ENCODE data around the gene MAGEF1.
"Not testable (repeated sequence)": the region's sequence is repeated elsewhere in the genome, so short reads cannot be mapped to it uniquely, and the experiment has no call there.

MAGEF1 gene

DNA sequence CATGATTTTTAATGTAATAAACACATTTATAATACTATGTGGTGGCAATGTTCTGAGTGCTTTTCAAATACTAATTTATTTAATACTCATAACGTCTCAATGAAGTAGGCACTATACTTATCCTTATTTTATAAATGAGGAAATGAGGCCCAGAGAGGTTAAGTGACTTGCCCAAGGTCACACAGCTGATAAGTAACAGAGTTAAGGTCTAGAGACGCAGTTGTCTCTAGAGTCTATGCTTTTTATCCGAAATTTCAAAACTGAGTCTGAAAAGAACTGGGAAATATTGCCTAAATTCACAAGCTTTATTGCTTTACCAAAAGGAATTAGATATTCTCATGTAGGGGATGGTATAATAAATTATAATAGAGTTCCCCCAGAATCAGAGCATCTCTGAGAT, 31.4 kb upstream of the MAGEF1 start:
- DNase-seq (ENCODE audit: low read depth in 2 of 2, low spot score in 1 of 2) = no peak

- DNase-seq (ENCODE audit: low read depth in 2 of 2, low spot score in 1 of 2) = no peak
Observed at GRCh38 chr3:184742676-184743135, 30.8 kb upstream of the MAGEF1 start.

- no peak for DNase-seq (ENCODE audit: low read depth in 2 of 2, low spot score in 1 of 2)
Observed at GRCh38 chr3:184741798-184742675, 30.2 kb upstream of the MAGEF1 start.

- DNase-seq (ENCODE audit: low read depth in 2 of 2, low spot score in 1 of 2) = no peak
Observed at GRCh38 chr3:184741259-184741556, 29.3 kb upstream of the MAGEF1 start.

GRCh38 chr3:184740509-184741258, 28.8 kb upstream of the MAGEF1 start:
- DNase-seq (ENCODE audit: low read depth in 2 of 2, low spot score in 1 of 2) = no peak

DNA sequence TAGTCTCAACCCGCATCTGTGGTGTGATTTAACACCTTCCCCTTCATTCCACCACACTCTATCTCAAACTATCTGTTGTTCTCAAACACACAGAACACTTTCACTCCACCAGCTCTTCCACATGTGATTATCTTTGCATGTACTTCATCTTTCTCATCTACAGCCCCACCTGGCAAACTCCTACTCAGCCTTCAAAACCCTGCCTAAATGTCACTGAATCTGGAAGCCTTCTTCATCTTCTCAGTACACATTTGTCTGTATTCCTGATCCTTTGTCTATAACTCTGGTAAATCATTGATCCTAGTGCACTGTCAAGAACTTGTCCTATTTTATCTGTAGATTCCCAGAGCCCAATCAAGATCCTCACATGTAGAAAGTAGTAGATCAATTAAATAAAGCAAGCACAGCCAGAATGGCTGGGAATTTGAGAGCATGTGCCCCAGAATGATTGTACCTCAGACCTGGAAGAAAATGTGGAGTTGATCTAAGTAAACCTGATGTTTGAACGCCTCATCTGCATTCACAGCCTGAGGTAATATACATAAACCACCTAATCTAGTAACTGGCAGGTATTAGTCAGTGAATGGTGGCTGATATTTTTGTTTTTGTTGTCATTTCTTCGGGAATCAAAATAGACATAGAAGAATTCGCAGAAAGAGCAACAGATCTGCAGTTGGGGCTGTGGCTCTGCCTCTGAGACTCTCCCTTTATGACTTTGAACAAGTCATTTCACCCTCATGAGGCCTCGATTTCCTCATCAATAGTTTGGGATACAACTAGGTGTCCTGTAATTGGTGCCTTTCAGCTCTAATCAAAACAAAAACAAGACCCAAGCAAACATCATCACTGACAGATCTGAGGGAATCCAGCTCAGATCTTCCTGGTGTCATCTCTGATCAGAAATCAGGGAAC, 28.0 kb upstream of the MAGEF1 start:
- DNase-seq (ENCODE audit: low read depth in 2 of 2, low spot score in 1 of 2) = no peak

DNA sequence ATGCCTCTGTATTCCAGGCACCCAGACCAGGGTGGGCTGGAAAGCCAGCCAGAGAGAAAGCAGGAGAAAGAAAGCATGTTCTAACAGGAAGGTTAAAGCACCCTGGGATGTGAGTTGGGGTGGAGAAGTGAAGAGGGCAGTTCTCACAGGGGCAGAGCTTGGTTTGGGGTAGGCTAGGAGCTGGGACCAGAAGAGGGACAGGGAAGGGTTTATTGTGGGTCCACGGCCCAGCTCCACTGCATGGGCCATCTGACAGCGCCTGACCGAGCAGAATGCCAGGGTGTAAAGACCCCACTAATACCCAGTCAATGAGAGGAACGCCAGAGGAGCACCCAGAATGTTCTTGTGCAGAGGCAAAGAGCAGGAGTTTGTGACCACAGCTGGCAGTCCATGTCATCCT, 27.1 kb upstream of the MAGEF1 start:
- DNase-seq (ENCODE audit: low read depth in 2 of 2, low spot score in 1 of 2) = no peak

- DNase-seq (ENCODE audit: low read depth in 2 of 2, low spot score in 1 of 2) = no peak
Observed at GRCh38 chr3:184738506-184738890, 26.6 kb upstream of the MAGEF1 start.

GRCh38 chr3:184737641-184738505, 26.0 kb upstream of the MAGEF1 start:
- no peak for DNase-seq (ENCODE audit: low read depth in 2 of 2, low spot score in 1 of 2)

- no peak for DNase-seq (ENCODE audit: low read depth in 2 of 2, low spot score in 1 of 2)
Observed at GRCh38 chr3:184737063-184737462, 25.2 kb upstream of the MAGEF1 start.

GRCh38 chr3:184734903-184735701, 23.2 kb upstream of the MAGEF1 start:
- no peak for DNase-seq (ENCODE audit: low read depth in 2 of 2, low spot score in 1 of 2)

DNA sequence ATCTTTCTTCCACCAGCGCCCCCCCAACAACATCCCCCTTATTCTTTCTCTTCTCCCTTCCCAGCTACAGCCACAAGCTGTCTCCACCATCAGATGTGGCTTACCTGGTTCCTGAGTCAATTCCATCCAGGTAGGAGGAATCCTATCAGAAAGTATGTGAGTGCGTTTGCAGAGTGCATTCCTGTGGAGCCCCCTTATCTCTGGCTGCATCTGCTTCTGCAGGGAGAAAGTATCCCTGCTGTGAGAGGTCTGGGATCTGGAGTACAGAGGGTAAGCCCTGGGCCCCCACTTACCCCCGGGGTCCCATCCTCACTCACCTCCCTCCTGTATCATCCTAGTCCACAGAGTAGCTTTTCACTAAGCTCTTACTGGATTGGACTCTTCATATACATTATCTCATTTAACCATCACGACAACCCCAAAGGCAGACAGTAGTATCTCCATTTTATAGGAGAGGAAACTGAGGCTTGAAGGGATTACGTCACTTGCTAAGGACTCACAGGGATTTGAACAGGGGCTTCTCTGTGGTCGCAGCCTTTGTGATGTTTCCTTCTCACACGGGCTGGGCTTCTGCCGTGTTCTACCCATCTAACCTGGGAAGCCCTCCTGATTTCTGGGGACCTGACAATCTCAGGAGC, 22.2 kb upstream of the MAGEF1 start:
- no peak for DNase-seq (ENCODE audit: low read depth in 2 of 2, low spot score in 1 of 2)

DNA sequence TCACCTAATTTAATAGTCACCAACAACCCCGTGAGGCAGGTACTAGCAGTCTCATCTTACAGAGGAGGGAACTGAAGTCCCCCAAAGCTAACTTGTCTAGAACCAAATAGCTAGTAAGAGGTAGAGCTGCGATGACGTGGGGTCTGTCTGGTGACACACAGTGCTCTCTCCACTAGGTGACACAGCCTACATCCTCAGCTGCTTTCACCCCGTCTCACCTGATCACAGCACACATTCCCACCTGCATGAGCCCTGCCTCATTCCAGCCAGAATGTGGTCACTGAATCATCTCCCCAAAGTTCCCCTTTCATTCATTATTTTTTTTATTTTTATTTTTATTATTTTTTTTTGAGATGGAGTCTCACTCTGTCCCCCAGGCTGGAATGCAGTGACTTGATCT, 21.3 kb upstream of the MAGEF1 start:
- DNase-seq (ENCODE audit: low read depth in 2 of 2, low spot score in 1 of 2) = no peak

- no peak for DNase-seq (ENCODE audit: low read depth in 2 of 2, low spot score in 1 of 2)
Observed at GRCh38 chr3:184731786-184732537, 20.1 kb upstream of the MAGEF1 start.

- no peak for DNase-seq (ENCODE audit: low read depth in 2 of 2, low spot score in 1 of 2)
Observed at GRCh38 chr3:184730924-184731323, 19.1 kb upstream of the MAGEF1 start.

GRCh38 chr3:184729154-184729553, 17.3 kb upstream of the MAGEF1 start:
- not testable (repeated sequence) for DNase-seq (ENCODE audit: low read depth in 2 of 2, low spot score in 1 of 2)

- no peak for DNase-seq (ENCODE audit: low read depth in 2 of 2, low spot score in 1 of 2)
Observed at GRCh38 chr3:184728010-184728527, 16.2 kb upstream of the MAGEF1 start.

DNA sequence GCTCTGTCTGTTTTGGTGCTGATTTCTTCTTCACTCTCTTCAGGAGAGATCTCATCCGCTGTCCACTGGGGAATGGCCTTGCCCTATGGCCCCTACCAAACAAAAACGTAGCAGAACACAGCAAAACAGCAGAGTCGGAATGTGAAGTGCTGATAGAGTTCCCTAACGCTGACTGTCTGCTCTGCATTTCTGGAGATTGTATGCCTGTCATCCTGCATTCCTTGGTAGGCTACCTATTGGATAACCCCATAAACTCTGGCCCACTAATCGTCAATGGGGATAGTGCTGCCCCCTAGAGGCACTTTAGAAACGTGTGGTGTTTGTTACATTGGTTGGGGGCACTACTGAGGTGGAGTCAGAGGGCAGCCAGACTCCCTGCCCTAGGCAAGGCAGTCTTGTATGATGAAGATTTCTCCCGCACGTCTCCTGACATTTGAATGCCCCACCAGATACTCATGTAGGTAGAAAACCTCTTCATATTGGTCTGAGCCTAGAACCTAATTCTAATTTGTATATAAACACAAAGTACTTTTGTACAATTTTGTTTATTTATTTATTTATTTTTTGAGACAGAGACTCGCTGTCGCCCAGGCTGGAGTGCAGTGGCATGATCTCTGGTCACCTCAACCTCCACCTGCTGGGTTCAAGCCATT, 15.6 kb upstream of the MAGEF1 start:
- DNase-seq (ENCODE audit: low read depth in 2 of 2, low spot score in 1 of 2) = no peak
